ENCODE data around the gene ADCK2.

DNA sequence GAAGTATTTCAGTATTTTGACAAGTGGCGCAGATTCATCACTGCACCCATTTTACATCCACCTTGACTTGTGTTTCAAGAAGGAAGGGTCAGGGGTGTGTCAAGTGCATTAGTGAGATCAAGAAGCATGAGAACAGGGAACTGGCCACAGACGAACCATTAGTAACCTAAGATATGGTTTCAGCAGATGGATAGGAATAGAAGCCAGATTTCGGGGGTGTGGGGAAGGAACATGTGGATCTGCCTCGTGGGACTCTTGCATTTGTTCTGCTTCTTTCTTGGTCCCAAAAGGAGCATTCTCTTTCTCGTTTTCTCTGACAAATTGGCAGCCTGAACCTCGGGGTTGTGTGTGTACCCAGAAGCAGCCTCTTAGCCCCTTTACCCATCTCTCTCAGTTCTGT lies 41.7 kb upstream of the ADCK2 start:
- TF ChIP-seq, protein P1, sequence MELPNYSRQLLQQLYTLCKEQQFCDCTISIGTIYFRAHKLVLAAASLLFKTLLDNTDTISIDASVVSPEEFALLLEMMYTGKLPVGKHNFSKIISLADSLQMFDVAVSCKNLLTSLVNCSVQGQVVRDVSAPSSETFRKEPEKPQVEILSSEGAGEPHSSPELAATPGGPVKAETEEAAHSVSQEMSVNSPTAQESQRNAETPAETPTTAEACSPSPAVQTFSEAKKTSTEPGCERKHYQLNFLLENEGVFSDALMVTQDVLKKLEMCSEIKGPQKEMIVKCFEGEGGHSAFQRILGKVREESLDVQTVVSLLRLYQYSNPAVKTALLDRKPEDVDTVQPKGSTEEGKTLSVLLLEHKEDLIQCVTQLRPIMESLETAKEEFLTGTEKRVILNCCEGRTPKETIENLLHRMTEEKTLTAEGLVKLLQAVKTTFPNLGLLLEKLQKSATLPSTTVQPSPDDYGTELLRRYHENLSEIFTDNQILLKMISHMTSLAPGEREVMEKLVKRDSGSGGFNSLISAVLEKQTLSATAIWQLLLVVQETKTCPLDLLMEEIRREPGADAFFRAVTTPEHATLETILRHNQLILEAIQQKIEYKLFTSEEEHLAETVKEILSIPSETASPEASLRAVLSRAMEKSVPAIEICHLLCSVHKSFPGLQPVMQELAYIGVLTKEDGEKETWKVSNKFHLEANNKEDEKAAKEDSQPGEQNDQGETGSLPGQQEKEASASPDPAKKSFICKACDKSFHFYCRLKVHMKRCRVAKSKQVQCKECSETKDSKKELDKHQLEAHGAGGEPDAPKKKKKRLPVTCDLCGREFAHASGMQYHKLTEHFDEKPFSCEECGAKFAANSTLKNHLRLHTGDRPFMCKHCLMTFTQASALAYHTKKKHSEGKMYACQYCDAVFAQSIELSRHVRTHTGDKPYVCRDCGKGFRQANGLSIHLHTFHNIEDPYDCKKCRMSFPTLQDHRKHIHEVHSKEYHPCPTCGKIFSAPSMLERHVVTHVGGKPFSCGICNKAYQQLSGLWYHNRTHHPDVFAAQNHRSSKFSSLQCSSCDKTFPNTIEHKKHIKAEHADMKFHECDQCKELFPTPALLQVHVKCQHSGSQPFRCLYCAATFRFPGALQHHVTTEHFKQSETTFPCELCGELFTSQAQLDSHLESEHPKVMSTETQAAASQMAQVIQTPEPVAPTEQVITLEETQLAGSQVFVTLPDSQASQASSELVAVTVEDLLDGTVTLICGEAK (IDR thresholded peaks at IDR 0.05): no peak
- TF ChIP-seq, protein P1 (CRISPR knock-in tag; IDR thresholded peaks at IDR 0.05): no peak
- TF ChIP-seq, protein P2, sequence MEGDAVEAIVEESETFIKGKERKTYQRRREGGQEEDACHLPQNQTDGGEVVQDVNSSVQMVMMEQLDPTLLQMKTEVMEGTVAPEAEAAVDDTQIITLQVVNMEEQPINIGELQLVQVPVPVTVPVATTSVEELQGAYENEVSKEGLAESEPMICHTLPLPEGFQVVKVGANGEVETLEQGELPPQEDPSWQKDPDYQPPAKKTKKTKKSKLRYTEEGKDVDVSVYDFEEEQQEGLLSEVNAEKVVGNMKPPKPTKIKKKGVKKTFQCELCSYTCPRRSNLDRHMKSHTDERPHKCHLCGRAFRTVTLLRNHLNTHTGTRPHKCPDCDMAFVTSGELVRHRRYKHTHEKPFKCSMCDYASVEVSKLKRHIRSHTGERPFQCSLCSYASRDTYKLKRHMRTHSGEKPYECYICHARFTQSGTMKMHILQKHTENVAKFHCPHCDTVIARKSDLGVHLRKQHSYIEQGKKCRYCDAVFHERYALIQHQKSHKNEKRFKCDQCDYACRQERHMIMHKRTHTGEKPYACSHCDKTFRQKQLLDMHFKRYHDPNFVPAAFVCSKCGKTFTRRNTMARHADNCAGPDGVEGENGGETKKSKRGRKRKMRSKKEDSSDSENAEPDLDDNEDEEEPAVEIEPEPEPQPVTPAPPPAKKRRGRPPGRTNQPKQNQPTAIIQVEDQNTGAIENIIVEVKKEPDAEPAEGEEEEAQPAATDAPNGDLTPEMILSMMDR (IDR thresholded peaks at IDR 0.05 in 2 of 3, conservative IDR thresholded peaks at IDR 0.05 in 1 of 3; ENCODE audit: insufficient read depth in 2 of 3, low read depth in 1 of 3, low read length in 3 of 3): no peak
- TF ChIP-seq, protein P3, sequence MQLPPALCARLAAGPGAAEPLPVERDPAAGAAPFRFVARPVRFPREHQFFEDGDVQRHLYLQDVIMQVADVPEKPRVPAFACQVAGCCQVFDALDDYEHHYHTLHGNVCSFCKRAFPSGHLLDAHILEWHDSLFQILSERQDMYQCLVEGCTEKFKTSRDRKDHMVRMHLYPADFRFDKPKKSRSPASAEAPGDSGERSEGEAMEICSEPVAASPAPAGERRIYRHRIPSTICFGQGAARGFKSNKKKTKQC (CRISPR knock-in tag; IDR thresholded peaks at IDR 0.05): no peak
- no peak for TF ChIP-seq SAFB (IDR thresholded peaks at IDR 0.05; ENCODE audit: borderline replicate concordance, low read depth, low read length)
- TF ChIP-seq ZNF589 (CRISPR knock-in tag; IDR thresholded peaks at IDR 0.05; ENCODE audit: low read depth): no peak
- TF ChIP-seq, protein P4, sequence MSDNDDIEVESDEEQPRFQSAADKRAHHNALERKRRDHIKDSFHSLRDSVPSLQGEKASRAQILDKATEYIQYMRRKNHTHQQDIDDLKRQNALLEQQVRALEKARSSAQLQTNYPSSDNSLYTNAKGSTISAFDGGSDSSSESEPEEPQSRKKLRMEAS (CRISPR knock-in tag; IDR thresholded peaks at IDR 0.05): no peak
- TF ChIP-seq JUNB (CRISPR knock-in tag; conservative IDR thresholded peaks at IDR 0.05): no peak
- TF ChIP-seq, protein P5, sequence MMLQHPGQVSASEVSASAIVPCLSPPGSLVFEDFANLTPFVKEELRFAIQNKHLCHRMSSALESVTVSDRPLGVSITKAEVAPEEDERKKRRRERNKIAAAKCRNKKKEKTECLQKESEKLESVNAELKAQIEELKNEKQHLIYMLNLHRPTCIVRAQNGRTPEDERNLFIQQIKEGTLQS (IDR thresholded peaks at IDR 0.05): no peak
- TF ChIP-seq, protein P5 (CRISPR knock-in tag; conservative IDR thresholded peaks at IDR 0.05): no peak
- TF ChIP-seq POLR2A (conservative IDR thresholded peaks at IDR 0.05): no peak
- no peak for TF ChIP-seq NFRKB (IDR thresholded peaks at IDR 0.05; ENCODE audit: low read depth)
- TF ChIP-seq, protein P6, sequence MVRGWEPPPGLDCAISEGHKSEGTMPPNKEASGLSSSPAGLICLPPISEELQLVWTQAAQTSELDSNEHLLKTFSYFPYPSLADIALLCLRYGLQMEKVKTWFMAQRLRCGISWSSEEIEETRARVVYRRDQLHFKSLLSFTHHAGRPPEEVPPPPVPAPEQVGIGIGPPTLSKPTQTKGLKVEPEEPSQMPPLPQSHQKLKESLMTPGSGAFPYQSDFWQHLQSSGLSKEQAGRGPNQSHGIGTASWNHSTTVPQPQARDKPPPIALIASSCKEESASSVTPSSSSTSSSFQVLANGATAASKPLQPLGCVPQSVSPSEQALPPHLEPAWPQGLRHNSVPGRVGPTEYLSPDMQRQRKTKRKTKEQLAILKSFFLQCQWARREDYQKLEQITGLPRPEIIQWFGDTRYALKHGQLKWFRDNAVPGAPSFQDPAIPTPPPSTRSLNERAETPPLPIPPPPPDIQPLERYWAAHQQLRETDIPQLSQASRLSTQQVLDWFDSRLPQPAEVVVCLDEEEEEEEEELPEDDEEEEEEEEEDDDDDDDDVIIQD (CRISPR knock-in tag; IDR thresholded peaks at IDR 0.05): no peak
- no peak for TF ChIP-seq ZFP1 (CRISPR knock-in tag; IDR thresholded peaks at IDR 0.05)
